Measurements from ENCODE around the gene FBP1.
"Not testable (repeated sequence)": the region's sequence is repeated elsewhere in the genome, so short reads cannot be mapped to it uniquely, and the experiment has no call there.

FBP1 gene

DNA sequence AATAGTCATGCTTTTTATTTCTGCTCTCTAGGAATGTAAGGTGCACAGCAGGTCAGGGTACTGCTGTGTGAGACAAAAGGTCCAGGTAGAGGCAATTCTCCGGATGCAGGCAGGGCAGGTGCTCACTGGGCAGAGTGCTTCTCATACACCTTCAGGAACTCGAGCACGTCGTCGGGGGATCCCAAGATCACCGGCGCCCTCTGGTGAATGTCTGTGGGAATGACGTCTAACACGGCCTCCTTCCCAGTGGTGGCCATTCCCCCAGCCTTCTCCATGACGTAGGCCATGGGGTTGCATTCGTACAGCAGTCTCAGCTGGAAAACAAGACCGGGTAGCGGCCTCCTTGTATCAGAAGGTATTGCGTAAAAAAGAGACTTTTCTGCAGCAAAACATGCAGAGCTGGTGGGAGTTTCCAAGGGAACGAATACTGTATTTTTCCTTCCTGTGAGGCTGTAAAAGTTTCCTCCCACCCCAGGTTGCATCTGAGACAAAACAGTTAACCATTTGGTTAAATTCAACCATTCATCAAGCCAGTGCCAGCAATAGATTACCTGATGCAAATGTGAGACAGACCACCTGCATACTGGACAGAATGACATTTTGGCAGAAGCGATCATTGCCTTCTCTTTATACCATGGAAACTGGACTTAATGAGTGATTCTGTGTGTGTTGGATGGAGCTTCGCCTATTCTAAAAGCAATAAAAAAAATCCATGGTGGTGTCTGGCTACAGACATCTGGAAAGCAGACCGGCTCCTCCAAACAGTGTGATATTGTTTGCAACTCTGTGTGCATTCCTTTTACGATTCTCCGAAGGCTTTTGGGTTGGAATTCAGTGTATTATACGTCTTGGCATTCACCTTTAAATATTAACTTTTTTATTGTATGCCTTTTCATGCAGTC is 35.8 kb downstream of the FBP1 start:
- TF ChIP-seq SUZ12 (IDR thresholded peaks at IDR 0.05; ENCODE audit: extremely low read depth, insufficient read depth, insufficient read length) (no peak), ZNF274 (IDR thresholded peaks at IDR 0.05; ENCODE audit: low read depth, low read length) (no peak), YY1 (IDR thresholded peaks at IDR 0.05; ENCODE audit: insufficient read depth, insufficient read length) (no peak)
- DNase-seq (ENCODE audit: low read depth, low spot score), result peak; percentile 54
- H3K4me1 ChIP-seq (ENCODE audit: insufficient read depth, insufficient read length), result peaks cover 6% of the 10 kb centered on the region
- no peaks in the 10 kb centered on the region for H3K9me3 ChIP-seq (ENCODE audit: insufficient read depth, low read length)
- no peaks in the 10 kb centered on the region for H3K36me3 ChIP-seq (ENCODE audit: insufficient read depth, insufficient read length, low read length)
- H3K9ac ChIP-seq (ENCODE audit: insufficient read length, low read depth), result no peak overlapping the region
- H3K4me3 ChIP-seq (ENCODE audit: insufficient read length, low read depth), result no peak overlapping the region
- peaks cover 13% of the 10 kb centered on the region for H3K27me3 ChIP-seq (ENCODE audit: insufficient read depth, insufficient read length)

DNA sequence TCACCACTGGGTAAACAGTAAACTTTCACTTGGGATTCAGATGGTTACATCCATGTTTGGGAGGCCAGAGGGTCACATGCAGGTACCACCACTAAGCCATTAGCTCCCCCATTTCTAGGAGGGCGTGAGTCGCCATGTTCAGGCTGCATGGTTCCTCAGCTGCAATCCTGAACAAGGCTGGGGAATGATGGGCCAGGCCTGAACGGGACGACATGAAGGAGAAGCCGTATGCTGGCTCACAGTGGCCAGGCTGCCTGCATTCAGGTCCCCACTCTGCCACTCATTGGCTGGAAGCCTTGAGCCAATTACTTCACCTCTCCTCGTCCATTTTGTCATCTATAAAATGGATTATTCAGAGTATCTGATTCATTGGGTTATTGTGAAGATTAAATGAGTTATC is 36.7 kb downstream of the FBP1 start:
- DNase-seq (ENCODE audit: low read depth, low spot score), result no peak
- H3K4me1 ChIP-seq (ENCODE audit: insufficient read depth, insufficient read length), result peaks cover 6% of the 10 kb centered on the region
- no peaks in the 10 kb centered on the region for H3K36me3 ChIP-seq (ENCODE audit: insufficient read depth, insufficient read length, low read length)
- H3K27me3 ChIP-seq (ENCODE audit: insufficient read depth, insufficient read length), result peaks cover 13% of the 10 kb centered on the region
- TF ChIP-seq YY1 (IDR thresholded peaks at IDR 0.05; ENCODE audit: insufficient read depth, insufficient read length) (no peak), ZNF274 (IDR thresholded peaks at IDR 0.05; ENCODE audit: low read depth, low read length) (no peak), SUZ12 (IDR thresholded peaks at IDR 0.05; ENCODE audit: extremely low read depth, insufficient read depth, insufficient read length) (no peak)
- H3K9ac ChIP-seq (ENCODE audit: insufficient read length, low read depth), result no peak overlapping the region
- H3K4me3 ChIP-seq (ENCODE audit: insufficient read length, low read depth), result no peak overlapping the region
- H3K9me3 ChIP-seq (ENCODE audit: insufficient read depth, low read length), result no peaks in the 10 kb centered on the region

DNA sequence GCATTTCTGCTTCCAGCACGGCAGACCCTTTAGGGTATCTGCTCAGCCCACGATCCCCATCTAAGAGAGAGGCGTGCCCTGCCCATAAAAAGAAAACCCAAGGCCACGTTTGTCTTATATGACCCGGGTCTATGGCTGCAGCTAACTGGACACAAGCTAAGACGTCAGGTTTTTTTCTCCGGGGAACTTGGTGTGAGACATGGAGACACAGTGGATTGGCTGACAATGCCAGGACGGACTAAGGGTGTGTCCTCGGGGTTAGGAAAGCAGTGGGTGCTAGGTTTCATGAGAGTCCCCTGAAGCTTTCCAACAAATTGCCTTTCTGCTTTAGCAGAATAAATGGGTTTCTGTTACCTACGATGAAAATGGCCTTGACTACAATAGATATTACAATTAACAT is 38.6 kb downstream of the FBP1 start:
- H3K4me3 ChIP-seq (ENCODE audit: insufficient read length, low read depth), result no peak overlapping the region
- peaks cover under 1% of the 10 kb centered on the region for H3K27me3 ChIP-seq (ENCODE audit: insufficient read depth, insufficient read length)
- TF ChIP-seq YY1 (IDR thresholded peaks at IDR 0.05; ENCODE audit: insufficient read depth, insufficient read length) (no peak), ZNF274 (IDR thresholded peaks at IDR 0.05; ENCODE audit: low read depth, low read length) (no peak), SUZ12 (IDR thresholded peaks at IDR 0.05; ENCODE audit: extremely low read depth, insufficient read depth, insufficient read length) (no peak)
- no peak for DNase-seq (ENCODE audit: low read depth, low spot score)
- no peak overlapping the region for H3K9ac ChIP-seq (ENCODE audit: insufficient read length, low read depth)
- no peaks in the 10 kb centered on the region for H3K9me3 ChIP-seq (ENCODE audit: insufficient read depth, low read length)
- peaks cover 3% of the 10 kb centered on the region for H3K4me1 ChIP-seq (ENCODE audit: insufficient read depth, insufficient read length)
- no peaks in the 10 kb centered on the region for H3K36me3 ChIP-seq (ENCODE audit: insufficient read depth, insufficient read length, low read length)

DNA sequence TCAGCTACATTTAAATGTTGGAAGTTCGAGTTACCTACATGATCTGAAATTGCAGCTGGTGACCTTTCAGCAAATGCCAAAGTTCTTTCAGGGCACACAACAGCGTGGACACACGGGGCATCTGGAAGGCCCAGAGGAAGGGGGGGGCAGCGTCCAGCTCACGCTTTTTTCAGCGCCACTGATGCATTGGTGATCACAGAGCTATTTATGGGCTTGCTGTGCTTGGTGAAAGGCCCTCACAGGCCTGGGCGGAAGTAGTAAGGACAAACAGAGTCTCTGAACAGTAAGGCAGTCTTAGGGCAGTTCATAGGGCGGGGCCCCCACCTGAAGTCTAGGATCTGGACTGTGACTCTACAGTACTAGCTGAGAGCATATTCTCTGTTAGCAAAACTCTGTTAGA is 39.1 kb downstream of the FBP1 start:
- no peak for DNase-seq (ENCODE audit: low read depth, low spot score)
- Histone ChIP-seq H3K4me3 (ENCODE audit: insufficient read length, low read depth) (no peak overlapping the region), H3K27me3 (ENCODE audit: insufficient read depth, insufficient read length) (no peaks in the 10 kb centered on the region), H3K4me1 (ENCODE audit: insufficient read depth, insufficient read length) (peaks cover 3% of the 10 kb centered on the region), H3K9me3 (ENCODE audit: insufficient read depth, low read length) (no peaks in the 10 kb centered on the region), H3K9ac (ENCODE audit: insufficient read length, low read depth) (no peak overlapping the region), H3K36me3 (ENCODE audit: insufficient read depth, insufficient read length, low read length) (no peaks in the 10 kb centered on the region)
- TF ChIP-seq SUZ12 (IDR thresholded peaks at IDR 0.05; ENCODE audit: extremely low read depth, insufficient read depth, insufficient read length) (no peak), YY1 (IDR thresholded peaks at IDR 0.05; ENCODE audit: insufficient read depth, insufficient read length) (no peak), ZNF274 (IDR thresholded peaks at IDR 0.05; ENCODE audit: low read depth, low read length) (no peak)

DNA sequence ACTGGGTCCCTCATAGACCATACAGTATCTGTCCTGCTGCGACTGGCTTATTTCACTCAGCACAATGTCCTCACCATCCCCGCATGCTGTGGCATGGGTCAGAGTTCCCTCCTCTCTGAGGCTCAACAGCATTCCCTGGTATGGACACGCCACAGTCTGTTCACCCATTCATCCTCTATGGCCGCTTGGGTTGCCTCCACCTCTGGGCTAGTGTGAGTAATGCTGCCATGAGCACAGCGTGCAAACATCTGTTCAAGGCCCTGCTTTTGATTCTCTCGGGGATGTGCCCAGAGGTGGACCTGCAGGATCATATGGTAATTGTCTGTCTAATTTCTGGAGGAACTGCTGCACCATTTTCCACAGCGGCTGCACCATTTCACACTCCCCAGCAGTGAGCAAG is 40.2 kb downstream of the FBP1 start:
- Histone ChIP-seq H3K4me3 (ENCODE audit: insufficient read length, low read depth) (no peak overlapping the region), H3K9ac (ENCODE audit: insufficient read length, low read depth) (no peak overlapping the region)

DNA sequence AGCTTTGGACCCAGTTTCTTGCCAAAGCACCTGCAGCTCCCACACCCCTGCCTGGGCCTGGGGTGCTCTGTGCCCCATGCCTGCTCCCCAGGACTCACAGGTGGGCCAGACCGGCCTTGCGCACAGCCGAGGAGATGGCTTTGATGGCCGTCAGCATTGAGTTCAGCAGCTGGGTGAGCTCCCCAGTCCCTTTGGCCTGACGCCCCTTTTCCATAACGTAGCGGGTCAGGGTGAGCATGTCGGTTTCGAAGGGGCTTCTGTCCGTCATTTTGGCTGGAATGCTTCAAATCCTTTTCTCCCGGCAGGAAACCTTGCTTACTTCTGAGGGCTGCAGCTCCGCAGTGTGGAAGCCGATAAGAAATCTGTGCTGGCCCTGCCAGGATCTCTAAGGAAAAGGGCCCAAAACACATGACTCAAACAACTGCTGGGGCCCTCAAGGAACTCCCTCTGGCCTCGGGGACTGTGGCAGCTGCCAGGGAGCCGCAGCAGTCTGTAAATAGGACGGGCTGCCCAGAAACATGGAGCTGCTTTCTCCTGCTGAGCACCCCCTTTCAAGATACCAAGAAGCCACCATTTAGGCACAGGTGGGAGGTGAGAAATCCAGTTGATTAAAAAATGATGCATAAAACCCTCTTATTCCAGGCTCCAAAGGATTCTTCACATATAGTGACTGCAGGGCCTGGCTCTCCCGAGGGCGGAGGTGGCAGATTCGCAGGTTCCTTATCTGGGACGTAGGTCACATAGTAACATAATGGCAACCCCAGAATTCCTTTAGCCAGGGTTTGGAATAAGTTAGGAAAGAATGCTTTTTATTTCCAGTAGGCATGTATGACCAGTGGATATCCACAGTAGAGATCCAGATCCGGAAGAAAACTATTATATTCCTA is 45.6 kb downstream of the FBP1 start, which contains the start of gene FBP2:
Gene FBP2, minus strand, starts transcription at position 366 of the 887 bp plus-strand sequence. Its CDS starts 98 bp downstream, at position 268.
- no peak for DNase-seq (ENCODE audit: low read depth, low spot score)
- no peaks in the 10 kb centered on the region for H3K4me1 ChIP-seq (ENCODE audit: insufficient read depth, insufficient read length)
- no peaks in the 10 kb centered on the region for H3K9me3 ChIP-seq (ENCODE audit: insufficient read depth, low read length)
- TF ChIP-seq SUZ12 (IDR thresholded peaks at IDR 0.05; ENCODE audit: extremely low read depth, insufficient read depth, insufficient read length), result no peak
- no peak for TF ChIP-seq YY1 (IDR thresholded peaks at IDR 0.05; ENCODE audit: insufficient read depth, insufficient read length)
- no peaks in the 10 kb centered on the region for H3K36me3 ChIP-seq (ENCODE audit: insufficient read depth, insufficient read length, low read length)
- H3K9ac ChIP-seq (ENCODE audit: insufficient read length, low read depth), result no peak within 1 kb of the TSS
- H3K4me3 ChIP-seq (ENCODE audit: insufficient read length, low read depth), result no peak within 1 kb of the TSS
- H3K27me3 ChIP-seq (ENCODE audit: insufficient read depth, insufficient read length), result no peaks in the 10 kb centered on the region

More for the DNA sequence above, 40.2 kb downstream of the FBP1 start:
- no peak for TF ChIP-seq ZNF274 (IDR thresholded peaks at IDR 0.05; ENCODE audit: low read depth, low read length)
- TF ChIP-seq YY1 (IDR thresholded peaks at IDR 0.05; ENCODE audit: insufficient read depth, insufficient read length), result no peak
- TF ChIP-seq SUZ12 (IDR thresholded peaks at IDR 0.05; ENCODE audit: extremely low read depth, insufficient read depth, insufficient read length), result no peak
- H3K27me3 ChIP-seq (ENCODE audit: insufficient read depth, insufficient read length), result no peaks in the 10 kb centered on the region
- no peak for DNase-seq (ENCODE audit: low read depth, low spot score)
- H3K4me1 ChIP-seq (ENCODE audit: insufficient read depth, insufficient read length), result no peaks in the 10 kb centered on the region
- H3K9me3 ChIP-seq (ENCODE audit: insufficient read depth, low read length), result no peaks in the 10 kb centered on the region
- no peaks in the 10 kb centered on the region for H3K36me3 ChIP-seq (ENCODE audit: insufficient read depth, insufficient read length, low read length)

DNA sequence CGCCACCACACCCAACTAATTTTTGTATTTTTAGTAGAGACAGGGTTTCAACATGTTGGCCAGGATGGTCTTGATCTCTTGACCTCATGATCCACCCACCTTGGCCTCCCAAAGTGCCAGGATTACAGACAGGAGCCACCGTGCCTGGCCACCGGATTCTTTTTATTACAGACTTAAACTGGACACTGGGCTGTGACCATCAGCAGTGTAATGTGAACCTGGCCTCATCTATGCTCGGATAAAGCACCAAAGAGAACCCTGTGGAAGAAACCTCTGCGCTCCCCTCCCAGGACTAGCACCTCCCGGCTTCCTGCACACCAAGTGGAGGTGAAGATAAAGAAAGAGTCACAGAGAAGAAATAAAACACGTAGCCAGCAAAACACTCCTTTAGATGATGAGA is 46.6 kb downstream of the FBP1 start:
- H3K9me3 ChIP-seq (ENCODE audit: insufficient read depth, low read length); H3K4me3 ChIP-seq (ENCODE audit: insufficient read length, low read depth); H3K9ac ChIP-seq (ENCODE audit: insufficient read length, low read depth); DNase-seq (ENCODE audit: low read depth, low spot score); H3K36me3 ChIP-seq (ENCODE audit: insufficient read depth, insufficient read length, low read length); H3K4me1 ChIP-seq (ENCODE audit: insufficient read depth, insufficient read length); H3K27me3 ChIP-seq (ENCODE audit: insufficient read depth, insufficient read length): not testable (repeated sequence)

Data from NT2/D1 (cell line).